Skin epidermis (tissue), 12 donors: ENCODE data around the gene ZNF784.
"Not testable (repeated sequence)": the region's sequence is repeated elsewhere in the genome, so short reads cannot be mapped to it uniquely, and the experiment has no call there.

ENCODE experiments used
- H3K27ac ChIP-seq, 21 experiments: fragments of 200-600 bp; sonication (generic) in 11 of 21; one replicate each; pipeline ENCODE4 v1.5.0; 2020; ENCODE audit warnings: mild to moderate bottlenecking in 3 of 21, inconsistent platforms in 2 of 21, moderate library complexity in 2 of 21
- H3K4me3 ChIP-seq, 7 experiments: fragments of 200-600 bp; sonication (generic) in 2 of 7; one replicate each; pipeline ENCODE4 v1.5.0; 2020; ENCODE audit warnings: inconsistent platforms in 2 of 7, mild to moderate bottlenecking in 2 of 7, moderate library complexity in 1 of 7

Gene ZNF784

GRCh38 chr19:55592391-55593090 is 31.8 kb downstream of the ZNF784 start:
- Histone ChIP-seq H3K4me3 (no peak overlapping the region), H3K27ac (no peak overlapping the region)

GRCh38 chr19:55591555-55591954 is 32.8 kb downstream of the ZNF784 start:
- Histone ChIP-seq H3K27ac (no peak overlapping the region), H3K4me3 (no peak overlapping the region)

- no peak overlapping the region for H3K4me3 ChIP-seq
Measured at GRCh38 chr19:55590617-55591016, 33.7 kb downstream of the ZNF784 start.

GRCh38 chr19:55590109-55590508 is 34.3 kb downstream of the ZNF784 start:
- H3K27ac ChIP-seq: no peak overlapping the region
- H3K4me3 ChIP-seq: no peak overlapping the region

More at GRCh38 chr19:55590617-55591016, 33.7 kb downstream of the ZNF784 start:
- H3K27ac ChIP-seq: no peak overlapping the region

GRCh38 chr19:55588738-55589137 is 35.6 kb downstream of the ZNF784 start:
- no peak overlapping the region for H3K27ac ChIP-seq

GRCh38 chr19:55586976-55587668 is 37.2 kb downstream of the ZNF784 start:
- peak overlapping the region in 1 of 21 experiments; percentile 14 for H3K27ac ChIP-seq
- H3K4me3 ChIP-seq: peak overlapping the region; percentile 7 to 33 (median 20)

More at GRCh38 chr19:55588738-55589137, 35.6 kb downstream of the ZNF784 start:
- H3K4me3 ChIP-seq: no peak overlapping the region

GRCh38 chr19:55585658-55586339 is 38.6 kb downstream of the ZNF784 start:
- Histone ChIP-seq H3K4me3 (peak overlapping the region in 4 of 7 experiments; percentile 10 to 11 (median 10)), H3K27ac (peak overlapping the region in 4 of 21 experiments; percentile 2 to 67 (median 18))

GRCh38 chr19:55584871-55585270 is 39.5 kb downstream of the ZNF784 start:
- H3K4me3 ChIP-seq: no peak overlapping the region
- H3K27ac ChIP-seq: no peak overlapping the region

- H3K27ac ChIP-seq: not testable (repeated sequence)
Measured at GRCh38 chr19:55583897-55584296, 40.5 kb downstream of the ZNF784 start.

GRCh38 chr19:55582284-55582683 is 42.1 kb downstream of the ZNF784 start:
- not testable (repeated sequence) for H3K4me3 ChIP-seq
- H3K27ac ChIP-seq: peak overlapping the region in 1 of 21 experiments; percentile 30

More at GRCh38 chr19:55583897-55584296, 40.5 kb downstream of the ZNF784 start:
- H3K4me3 ChIP-seq: not testable (repeated sequence)

- Histone ChIP-seq H3K27ac (peak overlapping the region in 2 of 21 experiments; percentile 30 to 94), H3K4me3 (no peak overlapping the region)
Measured at GRCh38 chr19:55581823-55582223, 42.5 kb downstream of the ZNF784 start.

GRCh38 chr19:55581145-55581822 is 43.1 kb downstream of the ZNF784 start:
- H3K4me3 ChIP-seq: peak overlapping the region; percentile 57 to 92 (median 78)
- peak overlapping the region; percentile 37 to 97 (median 88) for H3K27ac ChIP-seq

GRCh38 chr19:55580628-55581144 is 43.7 kb downstream of the ZNF784 start, which contains the start of gene ZNF579:
TSS of gene ZNF579 (minus strand) at chr19:55580848. CDS start at chr19:55579639, 1,209 bp downstream.
- H3K4me3 ChIP-seq: peak within 1 kb of the TSS; percentile 57 to 92 (median 78)
- peak within 1 kb of the TSS; percentile 37 to 97 (median 88) for H3K27ac ChIP-seq

GRCh38 chr19:55579766-55580621 is 44.4 kb downstream of the ZNF784 start:
- Histone ChIP-seq H3K4me3 (peak overlapping the region; percentile 57 to 92 (median 78)), H3K27ac (peak overlapping the region; percentile 37 to 97 (median 88))

- H3K27ac ChIP-seq: peak overlapping the region in 4 of 21 experiments; percentile 87 to 97 (median 92)
- peak overlapping the region in 3 of 7 experiments; percentile 57 to 91 (median 74) for H3K4me3 ChIP-seq
Measured at GRCh38 chr19:55578761-55579747, 45.3 kb downstream of the ZNF784 start.

GRCh38 chr19:55578031-55578760 is 46.2 kb downstream of the ZNF784 start:
- H3K27ac ChIP-seq: no peak overlapping the region
- no peak overlapping the region for H3K4me3 ChIP-seq

- Histone ChIP-seq H3K27ac (no peak overlapping the region), H3K4me3 (no peak overlapping the region)
Measured at GRCh38 chr19:55576746-55577145, 47.6 kb downstream of the ZNF784 start.
